Measurements from ENCODE around the gene NEK1.

The NEK1 gene

GRCh38 chr4:169650227-169650936 is 38.0 kb upstream of the NEK1 start:
- Histone ChIP-seq H3K9me2 (replicated peaks; ENCODE audit: low read depth, low read length) (no peaks in the 10 kb centered on the region), H3K9ac (ENCODE audit: low read depth, low read length, poor library complexity, severe bottlenecking) (no peak overlapping the region), H3K36me3 (ENCODE audit: insufficient read depth, low read length) (no peaks in the 10 kb centered on the region), H2AFZ (ENCODE audit: low read length) (no peak overlapping the region), H3F3A (ENCODE audit: low read depth) (no peaks in the 10 kb centered on the region), H3K27me3 (ENCODE audit: insufficient read depth, low read length, poor library complexity, severe bottlenecking) (no peaks in the 10 kb centered on the region), H3K9me3 (ENCODE audit: insufficient read depth, low read depth, low read length) (no peaks in the 10 kb centered on the region), H3K4me3 (ENCODE audit: low read length, poor library complexity, severe bottlenecking) (no peak overlapping the region), H3K4me1 (ENCODE audit: insufficient read depth, low read length, poor library complexity, severe bottlenecking) (no peaks in the 10 kb centered on the region), H3K79me2 (ENCODE audit: insufficient read depth, low read length) (no peaks in the 10 kb centered on the region), H3K4me2 (ENCODE audit: low read depth, low read length, poor library complexity, severe bottlenecking) (no peak overlapping the region), H4K20me1 (ENCODE audit: insufficient read depth, low read length, poor library complexity, severe bottlenecking) (no peaks in the 10 kb centered on the region)
- TF ChIP-seq, protein P1, sequence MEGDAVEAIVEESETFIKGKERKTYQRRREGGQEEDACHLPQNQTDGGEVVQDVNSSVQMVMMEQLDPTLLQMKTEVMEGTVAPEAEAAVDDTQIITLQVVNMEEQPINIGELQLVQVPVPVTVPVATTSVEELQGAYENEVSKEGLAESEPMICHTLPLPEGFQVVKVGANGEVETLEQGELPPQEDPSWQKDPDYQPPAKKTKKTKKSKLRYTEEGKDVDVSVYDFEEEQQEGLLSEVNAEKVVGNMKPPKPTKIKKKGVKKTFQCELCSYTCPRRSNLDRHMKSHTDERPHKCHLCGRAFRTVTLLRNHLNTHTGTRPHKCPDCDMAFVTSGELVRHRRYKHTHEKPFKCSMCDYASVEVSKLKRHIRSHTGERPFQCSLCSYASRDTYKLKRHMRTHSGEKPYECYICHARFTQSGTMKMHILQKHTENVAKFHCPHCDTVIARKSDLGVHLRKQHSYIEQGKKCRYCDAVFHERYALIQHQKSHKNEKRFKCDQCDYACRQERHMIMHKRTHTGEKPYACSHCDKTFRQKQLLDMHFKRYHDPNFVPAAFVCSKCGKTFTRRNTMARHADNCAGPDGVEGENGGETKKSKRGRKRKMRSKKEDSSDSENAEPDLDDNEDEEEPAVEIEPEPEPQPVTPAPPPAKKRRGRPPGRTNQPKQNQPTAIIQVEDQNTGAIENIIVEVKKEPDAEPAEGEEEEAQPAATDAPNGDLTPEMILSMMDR (conservative IDR thresholded peaks at IDR 0.05; ENCODE audit: low read length): no peak
- TF ChIP-seq EZH2phosphoT487 (IDR thresholded peaks at IDR 0.05; ENCODE audit: borderline replicate concordance): no peak

DNA sequence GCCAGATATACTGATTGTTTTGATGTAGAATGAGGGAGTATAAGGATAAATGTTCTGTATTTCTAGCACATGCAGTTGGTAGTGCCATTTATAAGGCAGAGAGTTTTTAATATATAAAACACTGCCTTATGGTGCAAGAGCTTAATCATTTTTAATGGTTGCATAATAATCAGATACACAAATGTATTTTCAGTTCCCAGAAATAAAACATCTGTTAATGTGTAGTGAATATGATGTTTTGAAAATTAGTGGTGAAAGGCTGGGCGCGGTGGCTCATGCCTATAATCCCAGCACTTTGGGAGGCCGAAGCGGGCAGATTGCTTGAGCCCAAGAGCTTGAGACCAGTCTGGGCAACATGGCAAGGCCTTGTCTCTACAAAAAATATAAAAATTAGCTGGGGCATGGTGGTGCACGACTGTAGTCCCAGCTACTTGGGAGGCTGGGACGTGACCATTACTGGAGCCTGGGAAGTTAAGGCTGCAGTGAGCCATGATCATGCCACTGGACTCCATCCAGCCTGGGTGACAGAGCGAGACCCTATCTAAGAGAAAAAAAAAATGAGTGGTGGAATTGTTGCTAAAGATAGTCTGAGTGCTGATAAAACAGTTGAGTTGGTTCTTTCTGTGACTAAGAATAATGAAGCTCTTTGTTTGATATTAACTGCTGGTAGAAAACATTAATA is 37.3 kb upstream of the NEK1 start:
- H3K36me3 ChIP-seq (ENCODE audit: insufficient read depth, low read length): no peaks in the 10 kb centered on the region
- no peaks in the 10 kb centered on the region for H3K79me2 ChIP-seq (ENCODE audit: insufficient read depth, low read length)
- no peaks in the 10 kb centered on the region for H4K20me1 ChIP-seq (ENCODE audit: insufficient read depth, low read length, poor library complexity, severe bottlenecking)
- no peaks in the 10 kb centered on the region for H3K9me3 ChIP-seq (ENCODE audit: insufficient read depth, low read depth, low read length)
- TF ChIP-seq EZH2phosphoT487 (IDR thresholded peaks at IDR 0.05; ENCODE audit: borderline replicate concordance): no peak
- TF ChIP-seq, protein P1 (conservative IDR thresholded peaks at IDR 0.05; ENCODE audit: low read length): no peak
- no peaks in the 10 kb centered on the region for H3K4me1 ChIP-seq (ENCODE audit: insufficient read depth, low read length, poor library complexity, severe bottlenecking)
- H3K4me2 ChIP-seq (ENCODE audit: low read depth, low read length, poor library complexity, severe bottlenecking): no peak overlapping the region
- H3K9ac ChIP-seq (ENCODE audit: low read depth, low read length, poor library complexity, severe bottlenecking): no peak overlapping the region
- H3K4me3 ChIP-seq (ENCODE audit: low read length, poor library complexity, severe bottlenecking): no peak overlapping the region
- H2AFZ ChIP-seq (ENCODE audit: low read length): no peak overlapping the region
- H3K27me3 ChIP-seq (ENCODE audit: insufficient read depth, low read length, poor library complexity, severe bottlenecking): no peaks in the 10 kb centered on the region
- H3F3A ChIP-seq (ENCODE audit: low read depth): no peaks in the 10 kb centered on the region
- H3K9me2 ChIP-seq (replicated peaks; ENCODE audit: low read depth, low read length): no peaks in the 10 kb centered on the region

GRCh38 chr4:169645627-169646026 is 33.2 kb upstream of the NEK1 start:
- Histone ChIP-seq H3K9me2 (replicated peaks; ENCODE audit: low read depth, low read length) (no peaks in the 10 kb centered on the region), H3K4me2 (ENCODE audit: low read depth, low read length, poor library complexity, severe bottlenecking) (no peak overlapping the region), H3K4me1 (ENCODE audit: insufficient read depth, low read length, poor library complexity, severe bottlenecking) (no peaks in the 10 kb centered on the region), H3K9ac (ENCODE audit: low read depth, low read length, poor library complexity, severe bottlenecking) (no peak overlapping the region), H3K9me3 (ENCODE audit: insufficient read depth, low read depth, low read length) (no peaks in the 10 kb centered on the region), H3K36me3 (ENCODE audit: insufficient read depth, low read length) (no peaks in the 10 kb centered on the region), H3K79me2 (ENCODE audit: insufficient read depth, low read length) (no peaks in the 10 kb centered on the region), H4K20me1 (ENCODE audit: insufficient read depth, low read length, poor library complexity, severe bottlenecking) (no peaks in the 10 kb centered on the region), H3K4me3 (ENCODE audit: low read length, poor library complexity, severe bottlenecking) (no peak overlapping the region), H3F3A (ENCODE audit: low read depth) (no peaks in the 10 kb centered on the region), H3K27me3 (ENCODE audit: insufficient read depth, low read length, poor library complexity, severe bottlenecking) (no peaks in the 10 kb centered on the region), H2AFZ (ENCODE audit: low read length) (no peak overlapping the region)
- TF ChIP-seq EZH2phosphoT487 (IDR thresholded peaks at IDR 0.05; ENCODE audit: borderline replicate concordance): no peak
- TF ChIP-seq, protein P1 (conservative IDR thresholded peaks at IDR 0.05; ENCODE audit: low read length): no peak

All from Loucy (cell line).